IMR-90 (cell line): ENCODE data around the gene GIMAP8.
A peak's percentile ranks its signal among the peaks of the same experiment; 100 is the strongest.

Experiments used
- BHLHE40 ChIP-seq: fragments of 150-350 bp; IDR thresholded peaks from 2 replicates; pipeline ENCODE4 v1.6.1; 2016; ENCODE audit warnings: mild to moderate bottlenecking, low read depth, low read length
- CEBPB ChIP-seq: IDR thresholded peaks from 2 replicates; pipeline ENCODE4 v1.6.1; 2012; ENCODE audit warnings: low read depth, low read length, improper control_type of control experiment
- CTCF ChIP-seq: conservative IDR thresholded peaks from 2 replicates; pipeline ENCODE4 v1.5.1; 2012; ENCODE audit warnings: mild to moderate bottlenecking, low read depth, low read length, improper control_type of control experiment
- ELK1 ChIP-seq: fragments of 150-350 bp; IDR thresholded peaks from 2 replicates; pipeline ENCODE4 v1.6.1; 2016; ENCODE audit warnings: low read depth, mild to moderate bottlenecking, low read length, moderate library complexity, borderline replicate concordance
- MXI1 ChIP-seq: IDR thresholded peaks from 2 replicates; pipeline ENCODE4 v1.6.1; 2012; ENCODE audit warnings: low read depth, mild to moderate bottlenecking, low read length, moderate library complexity, borderline replicate concordance
- NFE2L2 ChIP-seq: fragments of 150-350 bp; IDR thresholded peaks from 2 replicates; pipeline ENCODE4 v1.6.1; 2016; ENCODE audit warnings: low read depth, mild to moderate bottlenecking, low read length
- POLR2A ChIP-seq: IDR thresholded peaks from 2 replicates; pipeline ENCODE4 v1.6.1; 2012; ENCODE audit warnings: mild to moderate bottlenecking, low read depth, low read length
- RAD21 ChIP-seq: IDR thresholded peaks from 2 replicates; pipeline ENCODE4 v1.6.1; 2012; ENCODE audit warnings: low read length, improper control_type of control experiment
- SMC3 ChIP-seq: fragments of 150-350 bp; IDR thresholded peaks from 2 replicates; pipeline ENCODE4 v1.6.1; 2016; ENCODE audit warnings: low read depth, mild to moderate bottlenecking, antibody characterized with exemption, low read length, moderate library complexity
- TF ChIP-seq, protein P1 (sequence below): fragments of 150-350 bp; IDR thresholded peaks from 2 replicates; pipeline ENCODE4 v1.6.1; 2017; ENCODE audit warnings: mild to moderate bottlenecking, antibody characterized with exemption, low read length, low read depth

- TF ChIP-seq CTCF (peak; percentile 79), POLR2A (no peak), RAD21 (peak; percentile 86), SMC3 (peak; percentile 88), NFE2L2 (no peak), BHLHE40 (no peak), ELK1 (no peak), MXI1 (no peak), CEBPB (no peak)
- TF ChIP-seq, protein P1, sequence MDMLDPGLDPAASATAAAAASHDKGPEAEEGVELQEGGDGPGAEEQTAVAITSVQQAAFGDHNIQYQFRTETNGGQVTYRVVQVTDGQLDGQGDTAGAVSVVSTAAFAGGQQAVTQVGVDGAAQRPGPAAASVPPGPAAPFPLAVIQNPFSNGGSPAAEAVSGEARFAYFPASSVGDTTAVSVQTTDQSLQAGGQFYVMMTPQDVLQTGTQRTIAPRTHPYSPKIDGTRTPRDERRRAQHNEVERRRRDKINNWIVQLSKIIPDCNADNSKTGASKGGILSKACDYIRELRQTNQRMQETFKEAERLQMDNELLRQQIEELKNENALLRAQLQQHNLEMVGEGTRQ, result no peak
These were observed 29.3 kb upstream of the GIMAP8 start for GRCh38 chr7:150420987-150421674.
